Stomach (tissue), 4 donors: ENCODE data around the gene PIAS1.

Experiments
- CTCF ChIP-seq, 7 experiments: fragments of 450-650 bp in 4 of 7; fragments of 200-600 bp in 3 of 7; sonication (generic) in 3 of 7; IDR thresholded peaks; one replicate each; pipeline ENCODE4 v1.5.1; 2016 to 2019; ENCODE audit warnings: antibody characterized with exemption in 7 of 7, control low read depth in 2 of 7, mild to moderate bottlenecking in 1 of 7
- EP300 ChIP-seq: sonication (generic); formaldehyde crosslinking; IDR thresholded peaks from one replicate; pipeline ENCODE4 v1.6.1; 2017; ENCODE audit warnings: antibody characterized with exemption
- POLR2A ChIP-seq, 4 donors: fragments of 450-650 bp; IDR thresholded peaks; one replicate each; pipeline ENCODE4 v1.6.1; 2016; ENCODE audit warnings: antibody characterized with exemption in 4 of 4, control low read depth in 2 of 4, mild to moderate bottlenecking in 1 of 4, moderate library complexity in 1 of 4
- POLR2AphosphoS5 ChIP-seq, 3 donors: sonication (generic); formaldehyde crosslinking; IDR thresholded peaks; one replicate each; pipeline ENCODE4 v1.6.1; 2016; ENCODE audit warnings: antibody characterized with exemption in 3 of 3

GRCh38 chr15:68210821-68211655 is 156.9 kb downstream of the PIAS1 start:
- no peak for TF ChIP-seq POLR2A (IDR thresholded peaks at IDR 0.05)
- peak in 5 of 7 experiments; percentile 70 to 92 (median 86) for TF ChIP-seq CTCF (IDR thresholded peaks at IDR 0.05)
- TF ChIP-seq EP300 = no peak
- peak in 1 of 3 donors; percentile 45 for TF ChIP-seq POLR2AphosphoS5 (IDR thresholded peaks at IDR 0.05)
